ENCODE data around the gene PRIMA1. TPM values are rescaled to one million over a fixed set of nuclear protein-coding genes. Genes with fewer than 3 reads are reported as not detected.

PRIMA1 gene
- total RNA-seq, 2 donors from 2014 or later = 2.3 to 3.5 TPM

- DNase-seq (ENCODE audit: low spot score) (no peak), ATAC-seq (ENCODE audit: insufficient number of reproducible peaks, low FRiP score, low read depth) (no peak)
- Histone ChIP-seq H3K9me3 (no peaks in the 10 kb centered on the region), H3K4me1 (ENCODE audit: control insufficient read depth in 1 of 2, low read depth in 2 of 2) (no peaks in the 10 kb centered on the region), H3K27me3 (replicated peaks; ENCODE audit: insufficient read depth) (no peaks in the 10 kb centered on the region), H3K4me3 (no peak overlapping the region), H3K27ac (no peak overlapping the region), H3K36me3 (no peaks in the 10 kb centered on the region)
- no peak for TF ChIP-seq CTCF (IDR thresholded peaks at IDR 0.05)
These were observed 41.7 kb upstream of the PRIMA1 start for GRCh38 chr14:93829839-93830481.

DNA sequence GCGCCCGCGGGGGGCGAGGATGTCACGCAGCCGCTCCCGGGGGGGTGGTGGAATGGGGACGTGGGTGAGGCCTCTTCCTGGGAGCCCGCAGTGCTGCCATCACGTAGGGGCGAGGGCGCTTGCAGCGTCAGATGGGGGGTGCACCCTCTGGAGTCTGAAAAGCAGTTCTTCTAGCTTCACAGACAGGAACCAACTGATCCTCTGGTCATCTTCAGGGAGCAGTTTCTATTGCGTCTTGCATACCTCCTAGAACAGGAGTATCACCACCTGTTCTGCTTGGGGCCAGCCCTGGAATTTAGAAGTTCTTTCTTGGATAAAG lies 36.9 kb upstream of the PRIMA1 start:
- Histone ChIP-seq H3K4me1 (ENCODE audit: control insufficient read depth in 1 of 2, low read depth in 2 of 2) (no peaks in the 10 kb centered on the region), H3K9me3 (no peaks in the 10 kb centered on the region), H3K27me3 (replicated peaks; ENCODE audit: insufficient read depth) (no peaks in the 10 kb centered on the region), H3K27ac (no peak overlapping the region), H3K4me3 (no peak overlapping the region), H3K36me3 (no peaks in the 10 kb centered on the region)
- ATAC-seq (ENCODE audit: insufficient number of reproducible peaks, low FRiP score, low read depth) (no peak), DNase-seq (ENCODE audit: low spot score) (no peak)
- no peak for TF ChIP-seq CTCF (IDR thresholded peaks at IDR 0.05)

DNA sequence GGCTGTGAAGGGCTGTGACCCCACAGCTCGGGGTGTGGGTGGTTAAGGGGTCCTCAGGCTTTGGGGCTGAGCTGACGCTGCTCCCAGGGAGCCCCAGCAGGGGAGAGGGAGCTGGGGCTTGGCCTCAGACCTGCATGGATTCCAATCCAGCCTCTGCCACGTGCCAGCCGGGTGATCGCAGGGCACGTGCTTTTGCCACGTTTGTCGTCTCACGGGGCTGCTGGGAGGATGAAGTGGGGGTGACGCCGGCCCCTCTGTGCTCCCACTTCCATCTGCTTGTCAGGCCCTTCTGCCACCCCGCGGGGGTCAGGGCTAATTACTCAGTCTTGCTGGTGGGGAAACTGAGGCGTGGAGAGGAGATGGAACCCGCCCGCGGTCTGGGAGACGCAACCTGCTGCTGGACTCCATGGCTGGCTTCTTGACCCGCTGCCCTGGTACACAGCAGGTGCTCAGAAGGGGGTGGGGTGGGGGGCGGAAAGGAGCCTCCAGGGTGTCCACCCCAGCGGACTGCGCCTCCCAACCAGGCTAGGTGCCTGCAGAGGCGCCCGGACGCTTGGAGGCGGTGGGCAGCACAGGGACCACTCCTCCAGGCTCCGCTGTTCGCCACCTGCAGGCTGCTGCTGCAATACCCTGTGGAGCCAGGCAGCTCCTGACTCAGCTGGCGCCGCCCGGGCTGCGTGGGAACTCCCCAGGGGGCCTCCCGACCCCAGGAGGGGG lies 36.4 kb upstream of the PRIMA1 start:
- Histone ChIP-seq H3K4me3 (no peak overlapping the region), H3K27me3 (replicated peaks; ENCODE audit: insufficient read depth) (no peaks in the 10 kb centered on the region), H3K36me3 (no peaks in the 10 kb centered on the region), H3K27ac (no peak overlapping the region), H3K9me3 (no peaks in the 10 kb centered on the region), H3K4me1 (ENCODE audit: control insufficient read depth in 1 of 2, low read depth in 2 of 2) (no peaks in the 10 kb centered on the region)
- no peak for DNase-seq (ENCODE audit: low spot score)
- no peak for TF ChIP-seq CTCF (IDR thresholded peaks at IDR 0.05)
- ATAC-seq (ENCODE audit: insufficient number of reproducible peaks, low FRiP score, low read depth) = no peak

GRCh38 chr14:93824076-93824475 lies 35.8 kb upstream of the PRIMA1 start:
- Histone ChIP-seq H3K27ac (no peak overlapping the region), H3K4me3 (no peak overlapping the region), H3K9me3 (no peaks in the 10 kb centered on the region), H3K27me3 (replicated peaks; ENCODE audit: insufficient read depth) (no peaks in the 10 kb centered on the region), H3K36me3 (no peaks in the 10 kb centered on the region), H3K4me1 (ENCODE audit: control insufficient read depth in 1 of 2, low read depth in 2 of 2) (no peaks in the 10 kb centered on the region)
- no peak for TF ChIP-seq CTCF (IDR thresholded peaks at IDR 0.05)
- ATAC-seq (ENCODE audit: insufficient number of reproducible peaks, low FRiP score, low read depth) (no peak), DNase-seq (ENCODE audit: low spot score) (no peak)

GRCh38 chr14:93821051-93821450 lies 32.8 kb upstream of the PRIMA1 start:
- Histone ChIP-seq H3K4me1 (ENCODE audit: control insufficient read depth in 1 of 2, low read depth in 2 of 2) (no peaks in the 10 kb centered on the region), H3K36me3 (no peaks in the 10 kb centered on the region), H3K27me3 (replicated peaks; ENCODE audit: insufficient read depth) (no peaks in the 10 kb centered on the region), H3K4me3 (no peak overlapping the region), H3K9me3 (no peaks in the 10 kb centered on the region), H3K27ac (no peak overlapping the region)
- no peak for TF ChIP-seq CTCF (IDR thresholded peaks at IDR 0.05)
- DNase-seq (ENCODE audit: low spot score) = no peak
- ATAC-seq (ENCODE audit: insufficient number of reproducible peaks, low FRiP score, low read depth) = no peak

All from thoracic aorta (tissue), 2 donors.